Neural progenitor cell (in vitro differentiated cells): ENCODE data around the gene HERC2. TPM values are rescaled to one million over a fixed set of nuclear protein-coding genes. Genes with fewer than 3 reads are reported as not detected.

Source experiments
- DNase-seq: peaks from one replicate; pipeline ENCODE4 v3.0.0-alpha.2; 2016; ENCODE audit warnings: low spot score
- H2AFZ ChIP-seq: fragments of 200-600 bp; sonication (generic); replicated peaks from 2 replicates; pipeline ENCODE4 v1.6.1; 2016; ENCODE audit warnings: antibody characterized with exemption
- H3F3A ChIP-seq: fragments of 200-600 bp; sonication (generic); 2 replicates; pipeline ENCODE4 v1.6.1; 2016; ENCODE audit warnings: antibody characterized with exemption, low read depth
- H3K27ac ChIP-seq: fragments of 200-600 bp; sonication (generic); 2 replicates; pipeline ENCODE4 v1.5.1; 2016; ENCODE audit warnings: mild to moderate bottlenecking
- H3K27me3 ChIP-seq: fragments of 200-600 bp; sonication (generic); 2 replicates; pipeline ENCODE4 v1.6.1; 2016; ENCODE audit warnings: mild to moderate bottlenecking, moderate library complexity
- H3K36me3 ChIP-seq: fragments of 200-600 bp; sonication (generic); 2 replicates; pipeline ENCODE4 v1.5.1; 2016
- H3K4me1 ChIP-seq: fragments of 200-600 bp; sonication (generic); 2 replicates; pipeline ENCODE4 v1.6.1; 2016; ENCODE audit warnings: mixed run types
- H3K4me2 ChIP-seq: fragments of 200-600 bp; sonication (generic); 2 replicates; pipeline ENCODE4 v1.6.1; 2016
- H3K4me3 ChIP-seq: fragments of 200-600 bp; sonication (generic); 2 replicates; pipeline ENCODE4 v1.5.1; 2016
- H3K79me2 ChIP-seq: fragments of 200-600 bp; sonication (generic); 2 replicates; pipeline ENCODE4 v1.6.1; 2016; ENCODE audit warnings: low read depth
- H3K9ac ChIP-seq: fragments of 200-600 bp; sonication (generic); 2 replicates; pipeline ENCODE4 v1.6.1; 2016
- H3K9me3 ChIP-seq: fragments of 200-600 bp; sonication (generic); 2 replicates; pipeline ENCODE4 v1.5.1; 2016; ENCODE audit warnings: low read depth
- H4K20me1 ChIP-seq: fragments of 200-600 bp; sonication (generic); 2 replicates; pipeline ENCODE4 v1.6.1; 2016; ENCODE audit warnings: low read depth
- H3K27ac Mint-ChIP-seq: 3 replicates; pipeline ENCODE4 v1.8.0; 2021; ENCODE audit warnings: mixed read lengths
- H3K27me3 Mint-ChIP-seq: 2 replicates; pipeline ENCODE4 v1.8.0; 2022; ENCODE audit warnings: low read depth, mild to moderate bottlenecking, inconsistent platforms, moderate library complexity, mixed read lengths; ENCODE audit not compliant: insufficient read depth
- H3K36me3 Mint-ChIP-seq: 3 replicates; pipeline ENCODE4 v1.8.0; 2021; ENCODE audit warnings: mixed read lengths
- H3K4me1 Mint-ChIP-seq: 3 replicates; pipeline ENCODE4 v1.8.0; 2021; ENCODE audit warnings: mixed read lengths
- H3K4me3 Mint-ChIP-seq: 3 replicates; pipeline ENCODE4 v1.8.0; 2021; ENCODE audit warnings: mild to moderate bottlenecking, moderate library complexity, mixed read lengths
- H3K9me3 Mint-ChIP-seq: 3 replicates; pipeline ENCODE4 v1.8.0; 2020; ENCODE audit warnings: mixed read lengths
- CTCF ChIP-seq: fragments of 200-600 bp; sonication (generic); IDR thresholded peaks from 2 replicates; pipeline ENCODE4 v1.5.1; 2017; ENCODE audit warnings: antibody characterized with exemption, mild to moderate bottlenecking
- EZH2 ChIP-seq: fragments of 200-600 bp; sonication (generic); IDR thresholded peaks from 2 replicates; pipeline ENCODE4 v1.6.1; 2017; ENCODE audit warnings: antibody characterized with exemption, mild to moderate bottlenecking, moderate library complexity
- EZH2phosphoT487 ChIP-seq: fragments of 200-600 bp; sonication (generic); IDR thresholded peaks from 2 replicates; pipeline ENCODE4 v1.6.1; 2017; ENCODE audit warnings: antibody characterized with exemption
- total RNA-seq: library from RNA; depleted of rRNA; stranded (reverse); fragments of >200 nt; gene quantifications from 2 replicates; pipeline ENCODE4 v1.2.3, GENCODE V29; 2015; ENCODE audit warnings: low replicate concordance

The HERC2 gene
- total RNA-seq, 1 donor from 2014 or later = 15.3 TPM

DNA sequence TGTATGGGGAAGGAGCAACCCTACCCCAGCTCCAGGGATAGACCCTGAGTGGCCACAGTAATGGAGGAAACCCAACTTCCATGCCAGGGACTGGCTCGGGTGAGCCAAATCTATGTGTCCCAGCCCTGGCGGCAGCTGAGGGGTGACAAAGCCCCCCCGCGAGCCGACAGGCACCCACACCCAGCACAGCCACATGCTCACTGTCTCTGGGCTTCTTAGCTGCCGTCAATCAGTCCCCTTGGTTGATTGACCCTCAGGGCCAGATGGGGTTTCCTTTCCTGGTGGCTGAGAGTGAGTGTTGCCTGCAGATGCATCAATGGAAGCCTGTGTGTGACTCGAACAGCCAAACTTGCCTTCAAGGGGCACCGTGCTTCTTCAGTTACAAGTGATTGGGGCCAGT is 220.8 kb downstream of the HERC2 start:
- Histone ChIP-seq H2AFZ (no peak overlapping the region), H3K79me2 (no peaks in the 10 kb centered on the region), H3K4me1 (peaks cover 21% of the 10 kb centered on the region), H3K4me3 (no peak overlapping the region), H3F3A (peaks cover 28% of the 10 kb centered on the region), H3K36me3 (no peaks in the 10 kb centered on the region), H4K20me1 (peaks cover 35% of the 10 kb centered on the region), H3K27ac (no peak overlapping the region), H3K9ac (no peak overlapping the region), H3K9me3 (no peaks in the 10 kb centered on the region), H3K27me3 (peaks cover 93% of the 10 kb centered on the region), H3K4me2 (no peak overlapping the region)
- H3K4me3 Mint-ChIP-seq = no peak overlapping the region
- no peak for TF ChIP-seq EZH2
- no peak for TF ChIP-seq CTCF
- TF ChIP-seq EZH2phosphoT487 = no peak
- DNase-seq = no peak
- no peaks in the 10 kb centered on the region for H3K36me3 Mint-ChIP-seq
- H3K9me3 Mint-ChIP-seq = peaks cover 6% of the 10 kb centered on the region
- H3K4me1 Mint-ChIP-seq = peaks cover 29% of the 10 kb centered on the region
- H3K27ac Mint-ChIP-seq = no peak overlapping the region
- H3K27me3 Mint-ChIP-seq = peaks cover 47% of the 10 kb centered on the region

- no peak for DNase-seq
Observed at GRCh38 chr15:28100516-28101195, 221.3 kb downstream of the HERC2 start.

GRCh38 chr15:28099555-28100140 is 222.3 kb downstream of the HERC2 start:
- Histone ChIP-seq H2AFZ (peak overlapping the region; percentile 50), H3K36me3 (no peaks in the 10 kb centered on the region), H3K9me3 (no peaks in the 10 kb centered on the region), H3K27me3 (peaks cover 100% of the 10 kb centered on the region), H3K79me2 (no peaks in the 10 kb centered on the region), H3K4me1 (peaks cover 27% of the 10 kb centered on the region), H3K4me2 (peak overlapping the region; percentile 73), H3K9ac (no peak overlapping the region), H3F3A (peaks cover 30% of the 10 kb centered on the region), H3K27ac (no peak overlapping the region), H3K4me3 (peak overlapping the region; percentile 44), H4K20me1 (peaks cover 36% of the 10 kb centered on the region)
- peak overlapping the region; percentile 73 for H3K4me3 Mint-ChIP-seq
- DNase-seq = no peak
- peak overlapping the region; percentile 2 for H3K27ac Mint-ChIP-seq
- H3K36me3 Mint-ChIP-seq = no peaks in the 10 kb centered on the region
- peaks cover 2% of the 10 kb centered on the region for H3K9me3 Mint-ChIP-seq
- peaks cover 48% of the 10 kb centered on the region for H3K27me3 Mint-ChIP-seq
- no peak for TF ChIP-seq CTCF
- TF ChIP-seq EZH2phosphoT487 = no peak
- no peak for TF ChIP-seq EZH2
- peaks cover 35% of the 10 kb centered on the region for H3K4me1 Mint-ChIP-seq

More at GRCh38 chr15:28100516-28101195, 221.3 kb downstream of the HERC2 start:
- H3K4me3 ChIP-seq = no peak overlapping the region
- no peak for TF ChIP-seq EZH2
- no peak overlapping the region for H2AFZ ChIP-seq
- H3K36me3 Mint-ChIP-seq = no peaks in the 10 kb centered on the region
- H3K9me3 ChIP-seq = no peaks in the 10 kb centered on the region
- H3K27ac ChIP-seq = no peak overlapping the region
- H3K79me2 ChIP-seq = no peaks in the 10 kb centered on the region
- no peak overlapping the region for H3K9ac ChIP-seq
- H3K27me3 ChIP-seq = peaks cover 93% of the 10 kb centered on the region
- no peak overlapping the region for H3K27ac Mint-ChIP-seq
- H3K4me2 ChIP-seq = no peak overlapping the region
- peaks cover 48% of the 10 kb centered on the region for H3K27me3 Mint-ChIP-seq
- peaks cover 30% of the 10 kb centered on the region for H3F3A ChIP-seq
- H3K4me3 Mint-ChIP-seq = peak overlapping the region; percentile 73
- peaks cover 36% of the 10 kb centered on the region for H4K20me1 ChIP-seq
- peaks cover 21% of the 10 kb centered on the region for H3K4me1 ChIP-seq
- H3K9me3 Mint-ChIP-seq = peaks cover 2% of the 10 kb centered on the region
- H3K4me1 Mint-ChIP-seq = peaks cover 30% of the 10 kb centered on the region
- H3K36me3 ChIP-seq = no peaks in the 10 kb centered on the region
